C4-2B (cell line): Measurements from ENCODE around the gene TRERF1.

Source experiments
- H3K27ac ChIP-seq: fragments of 450-650 bp; 2 replicates; pipeline ENCODE4 v1.5.1; 2017
- ZFX ChIP-seq: fragments of 450-650 bp; IDR thresholded peaks from 2 replicates; pipeline ENCODE4 v1.6.1; 2017
- TF ChIP-seq, protein P1 (sequence below): fragments of 450-650 bp; conservative IDR thresholded peaks from 2 replicates; pipeline ENCODE4 v1.5.1; 2017; ENCODE audit warnings: mild to moderate bottlenecking

Gene TRERF1

DNA sequence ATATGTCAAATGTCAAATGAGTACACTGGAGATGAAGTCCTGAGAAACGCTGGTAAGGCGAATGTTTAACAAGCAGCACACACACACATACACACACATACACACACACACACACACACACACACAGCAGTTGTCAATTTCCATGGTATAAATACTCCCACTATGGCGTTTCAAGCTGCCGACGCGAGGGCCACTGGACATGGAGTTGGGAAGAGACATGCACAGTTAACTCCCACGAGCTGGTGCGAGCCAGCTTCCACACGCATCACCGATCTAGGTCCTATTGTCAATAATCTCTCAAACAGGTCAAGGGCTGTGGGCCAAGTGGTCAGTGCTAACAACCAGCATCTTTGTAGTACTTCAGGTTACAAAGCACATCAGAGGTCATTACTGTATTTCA, 58.9 kb downstream of the TRERF1 start:
- TF ChIP-seq, protein P1, sequence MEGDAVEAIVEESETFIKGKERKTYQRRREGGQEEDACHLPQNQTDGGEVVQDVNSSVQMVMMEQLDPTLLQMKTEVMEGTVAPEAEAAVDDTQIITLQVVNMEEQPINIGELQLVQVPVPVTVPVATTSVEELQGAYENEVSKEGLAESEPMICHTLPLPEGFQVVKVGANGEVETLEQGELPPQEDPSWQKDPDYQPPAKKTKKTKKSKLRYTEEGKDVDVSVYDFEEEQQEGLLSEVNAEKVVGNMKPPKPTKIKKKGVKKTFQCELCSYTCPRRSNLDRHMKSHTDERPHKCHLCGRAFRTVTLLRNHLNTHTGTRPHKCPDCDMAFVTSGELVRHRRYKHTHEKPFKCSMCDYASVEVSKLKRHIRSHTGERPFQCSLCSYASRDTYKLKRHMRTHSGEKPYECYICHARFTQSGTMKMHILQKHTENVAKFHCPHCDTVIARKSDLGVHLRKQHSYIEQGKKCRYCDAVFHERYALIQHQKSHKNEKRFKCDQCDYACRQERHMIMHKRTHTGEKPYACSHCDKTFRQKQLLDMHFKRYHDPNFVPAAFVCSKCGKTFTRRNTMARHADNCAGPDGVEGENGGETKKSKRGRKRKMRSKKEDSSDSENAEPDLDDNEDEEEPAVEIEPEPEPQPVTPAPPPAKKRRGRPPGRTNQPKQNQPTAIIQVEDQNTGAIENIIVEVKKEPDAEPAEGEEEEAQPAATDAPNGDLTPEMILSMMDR: no peak
- no peak for TF ChIP-seq ZFX
- H3K27ac ChIP-seq: no peak overlapping the region

DNA sequence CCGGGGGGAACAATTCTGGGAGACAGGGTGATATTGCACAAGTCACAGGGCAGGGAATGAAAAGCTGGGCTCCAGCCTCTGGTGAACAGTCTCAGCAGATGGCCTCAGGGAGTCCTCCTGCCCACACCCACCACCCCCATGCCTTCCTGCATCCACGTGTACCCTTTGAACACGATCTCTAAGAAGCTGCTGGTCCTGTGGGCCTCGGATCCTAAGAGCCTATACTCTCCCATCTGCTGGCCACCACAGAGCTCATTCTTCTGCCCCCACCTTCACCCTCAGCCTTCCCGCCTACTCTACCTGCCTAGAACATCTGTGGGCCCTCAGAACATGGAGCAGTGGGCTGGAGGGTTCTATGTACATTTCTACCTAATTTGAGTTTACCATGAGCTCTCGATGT, 60.3 kb downstream of the TRERF1 start:
- TF ChIP-seq, protein P1: no peak
- TF ChIP-seq ZFX: no peak
- no peak overlapping the region for H3K27ac ChIP-seq

DNA sequence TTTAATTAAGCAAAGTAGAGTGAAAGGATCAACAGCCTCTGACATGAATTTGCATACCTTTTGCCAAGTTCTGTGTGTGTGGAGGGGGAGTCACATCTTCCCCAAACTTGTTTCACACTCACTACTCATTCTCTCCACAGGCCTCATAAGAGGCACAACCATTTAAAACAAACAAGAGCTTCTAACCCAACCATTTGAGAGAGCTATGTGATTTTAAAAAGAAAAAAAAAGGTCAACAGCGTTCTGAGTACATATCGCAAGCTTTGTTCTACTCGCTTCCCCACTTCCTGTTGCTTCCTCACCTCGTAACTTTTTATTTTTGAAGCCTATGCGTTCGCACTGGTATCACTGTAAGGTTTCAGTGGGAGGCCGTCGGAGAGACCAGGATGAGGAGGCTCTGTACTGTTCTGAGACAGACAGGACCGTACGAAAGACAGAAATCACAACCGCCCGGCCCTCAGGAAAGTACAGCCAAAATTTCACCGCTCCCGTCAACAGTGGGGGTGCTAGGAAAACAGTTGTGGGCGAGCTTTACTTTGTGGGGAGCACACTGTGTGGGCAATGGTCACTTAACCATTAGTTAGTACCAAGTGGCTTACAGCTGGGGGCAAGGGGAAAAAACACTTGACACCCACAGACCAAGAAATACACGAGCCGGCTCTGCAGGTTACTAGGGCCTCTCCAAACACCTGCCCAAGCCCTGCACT, 61.3 kb downstream of the TRERF1 start:
- no peak for TF ChIP-seq ZFX
- TF ChIP-seq, protein P1: no peak
- no peak overlapping the region for H3K27ac ChIP-seq

DNA sequence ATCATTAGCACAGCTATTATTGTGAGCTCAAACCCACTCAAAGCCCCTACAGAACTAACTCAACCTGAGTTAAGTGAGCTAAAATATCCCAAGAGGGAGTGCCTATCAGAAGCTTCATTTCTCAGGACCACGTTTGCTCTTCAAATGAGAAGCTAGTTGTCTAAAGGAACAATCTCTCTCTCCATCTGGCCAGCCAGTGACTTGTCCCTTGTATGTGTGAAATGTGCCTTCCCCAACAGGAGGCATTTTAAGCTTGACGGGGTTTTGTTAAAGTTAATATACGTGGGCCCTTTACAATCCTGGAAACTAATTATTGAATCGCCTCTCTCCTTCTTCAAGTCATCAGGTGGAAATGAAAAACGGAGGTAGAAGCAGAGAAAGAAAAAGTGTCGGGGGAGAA, 62.0 kb downstream of the TRERF1 start:
- TF ChIP-seq ZFX: no peak
- TF ChIP-seq, protein P1: no peak
- no peak overlapping the region for H3K27ac ChIP-seq

DNA sequence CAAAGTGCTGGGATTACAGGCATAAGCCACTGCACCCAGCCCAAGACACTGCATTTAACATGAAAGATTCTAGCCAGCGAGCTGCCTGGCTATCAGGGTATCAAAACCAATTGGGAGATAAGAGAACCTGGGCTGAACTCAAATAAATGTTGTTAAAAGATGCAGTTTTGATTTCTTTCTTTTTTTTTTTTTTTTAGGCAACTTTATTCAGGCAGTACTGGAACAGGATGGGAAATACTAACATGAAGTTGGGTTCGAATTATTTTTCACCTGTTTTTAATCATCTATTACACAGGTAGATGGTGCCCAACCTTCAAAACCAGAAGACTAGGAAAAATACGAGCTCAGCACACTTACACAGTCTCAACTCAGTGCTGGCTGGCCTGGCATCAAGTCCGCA, 63.7 kb downstream of the TRERF1 start:
- TF ChIP-seq ZFX: no peak
- TF ChIP-seq, protein P1: no peak
- no peak overlapping the region for H3K27ac ChIP-seq

DNA sequence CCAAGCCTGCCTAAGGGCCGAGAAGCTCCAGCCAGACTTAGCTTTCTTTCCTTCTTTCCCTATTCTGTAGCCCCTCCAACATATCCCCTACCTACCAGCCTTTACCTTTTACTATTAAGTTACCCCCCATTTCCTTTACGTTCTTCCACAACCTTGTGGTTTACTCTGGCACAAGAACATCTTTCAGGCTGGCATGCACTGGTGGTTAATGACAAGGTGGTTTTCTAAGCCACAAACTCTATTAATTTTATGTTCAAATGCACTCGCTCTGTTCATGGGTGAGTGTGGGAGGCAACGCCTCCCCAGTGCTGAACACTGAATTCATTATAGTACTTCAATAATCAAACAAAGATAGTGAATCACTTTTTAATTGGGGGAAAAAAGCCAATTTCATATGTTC, 64.4 kb downstream of the TRERF1 start:
- TF ChIP-seq ZFX: no peak
- TF ChIP-seq, protein P1: no peak

DNA sequence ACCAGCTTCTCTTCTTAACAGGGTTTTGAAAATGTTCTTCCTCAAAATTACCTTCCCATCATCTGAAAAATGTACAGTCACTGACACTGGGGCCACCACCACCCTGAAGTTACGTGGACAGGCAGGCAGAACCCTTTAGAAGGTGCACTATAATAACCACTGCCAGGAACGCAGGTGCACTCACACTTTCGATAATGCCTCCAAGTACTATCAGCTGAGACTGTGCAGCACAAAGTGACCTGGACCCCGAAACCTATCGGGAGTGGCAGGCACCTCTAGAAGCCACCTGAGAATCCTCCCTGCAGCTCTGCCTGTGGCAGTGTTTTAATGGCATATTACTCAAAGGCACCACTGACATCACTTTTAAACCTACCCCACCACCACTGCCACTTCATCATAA, 66.4 kb downstream of the TRERF1 start:
- no peak overlapping the region for H3K27ac ChIP-seq
- TF ChIP-seq, protein P1: no peak
- no peak for TF ChIP-seq ZFX

More for the DNA sequence above, 64.4 kb downstream of the TRERF1 start:
- H3K27ac ChIP-seq: no peak overlapping the region
